ENCODE data around the gene CYBC1.

Gene CYBC1

GRCh38 chr17:82474223-82475010 is 23.9 kb upstream of the CYBC1 start:
- no peaks in the 10 kb centered on the region for H3K27me3 ChIP-seq (replicated peaks)
- no peak overlapping the region for H3K4me3 ChIP-seq (ENCODE audit: low read depth, low read length)
- H3K36me3 ChIP-seq (replicated peaks), result peaks cover 14% of the 10 kb centered on the region
- no peak for TF ChIP-seq CTCF (IDR thresholded peaks at IDR 0.05; ENCODE audit: low read depth, low read length, missing control alignments)
- DNase-seq, result no peak
- in situ Hi-C loops (cut with HindIII; ENCODE audit: low pct_ligation_motif_present, low sequenced_read_pairs), result no loop called here
- no peak overlapping the region for H3K27ac ChIP-seq

- Histone ChIP-seq H3K4me3 (ENCODE audit: low read depth, low read length) (no peak overlapping the region), H3K27me3 (replicated peaks) (no peaks in the 10 kb centered on the region), H3K36me3 (replicated peaks) (peaks cover 20% of the 10 kb centered on the region), H3K27ac (no peak overlapping the region)
- in situ Hi-C loops (cut with HindIII; ENCODE audit: low pct_ligation_motif_present, low sequenced_read_pairs), result no loop called here
- no peak for TF ChIP-seq CTCF (IDR thresholded peaks at IDR 0.05; ENCODE audit: low read depth, low read length, missing control alignments)
- no peak for DNase-seq
These were observed 19.5 kb upstream of the CYBC1 start for GRCh38 chr17:82470065-82470464.

GRCh38 chr17:82468692-82469091 is 18.1 kb upstream of the CYBC1 start:
- no peak for DNase-seq
- H3K27ac ChIP-seq, result no peak overlapping the region
- TF ChIP-seq CTCF (IDR thresholded peaks at IDR 0.05; ENCODE audit: low read depth, low read length, missing control alignments), result no peak
- H3K36me3 ChIP-seq (replicated peaks), result peaks cover 32% of the 10 kb centered on the region
- no peaks in the 10 kb centered on the region for H3K27me3 ChIP-seq (replicated peaks)
- no peak overlapping the region for H3K4me3 ChIP-seq (ENCODE audit: low read depth, low read length)
- in situ Hi-C loops (cut with HindIII; ENCODE audit: low pct_ligation_motif_present, low sequenced_read_pairs), result no loop called here

DNA sequence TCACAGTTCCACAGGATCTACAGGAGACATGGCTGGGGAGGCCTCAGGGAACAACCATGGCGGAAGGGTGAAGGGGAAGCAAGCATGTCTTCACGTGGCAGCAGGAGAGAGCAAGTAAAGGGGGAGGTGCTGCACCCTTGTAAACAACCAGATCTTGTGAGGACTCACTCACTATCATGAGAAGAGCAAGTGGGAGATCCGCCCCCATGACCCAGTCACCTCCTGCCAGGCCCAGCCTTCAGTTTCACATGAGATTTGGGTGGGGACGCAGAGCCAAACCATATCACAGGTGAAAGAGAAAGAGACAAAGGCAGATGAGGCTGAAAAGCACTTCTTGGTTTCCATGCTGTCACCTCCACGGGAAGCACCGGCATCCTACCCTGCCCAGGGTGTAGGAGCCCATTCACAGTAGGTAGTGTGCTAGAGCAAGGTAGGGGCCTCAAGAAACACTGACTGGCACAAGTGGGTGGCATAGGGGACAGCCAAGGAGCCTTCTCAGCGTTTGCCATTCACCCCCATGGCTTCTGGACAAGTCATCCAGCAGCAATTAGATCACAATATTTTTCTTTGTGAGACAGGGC is 14.6 kb upstream of the CYBC1 start:
- DNase-seq, result no peak
- H3K27me3 ChIP-seq (replicated peaks), result no peaks in the 10 kb centered on the region
- H3K36me3 ChIP-seq (replicated peaks), result peaks cover 43% of the 10 kb centered on the region
- TF ChIP-seq CTCF (IDR thresholded peaks at IDR 0.05; ENCODE audit: low read depth, low read length, missing control alignments), result no peak
- H3K4me3 ChIP-seq (ENCODE audit: low read depth, low read length), result no peak overlapping the region
- H3K27ac ChIP-seq, result no peak overlapping the region
- in situ Hi-C loops (cut with HindIII; ENCODE audit: low pct_ligation_motif_present, low sequenced_read_pairs), result no loop called here

- Histone ChIP-seq H3K27ac (no peak overlapping the region), H3K36me3 (replicated peaks) (peaks cover 44% of the 10 kb centered on the region), H3K27me3 (replicated peaks) (no peaks in the 10 kb centered on the region), H3K4me3 (ENCODE audit: low read depth, low read length) (no peak overlapping the region)
- in situ Hi-C loops (cut with HindIII; ENCODE audit: low pct_ligation_motif_present, low sequenced_read_pairs), result no loop called here
- no peak for TF ChIP-seq CTCF (IDR thresholded peaks at IDR 0.05; ENCODE audit: low read depth, low read length, missing control alignments)
- DNase-seq, result no peak
These were observed 14.0 kb upstream of the CYBC1 start for GRCh38 chr17:82464567-82464929.

All from brain microvascular endothelial cell (primary cell).